ENCODE data around the gene LRIT2. TPM values are rescaled to one million over a fixed set of nuclear protein-coding genes. Genes with fewer than 3 reads are reported as not detected.

LRIT2 gene
- total RNA-seq, 1 experiment from 2014 or later = not detected

DNA sequence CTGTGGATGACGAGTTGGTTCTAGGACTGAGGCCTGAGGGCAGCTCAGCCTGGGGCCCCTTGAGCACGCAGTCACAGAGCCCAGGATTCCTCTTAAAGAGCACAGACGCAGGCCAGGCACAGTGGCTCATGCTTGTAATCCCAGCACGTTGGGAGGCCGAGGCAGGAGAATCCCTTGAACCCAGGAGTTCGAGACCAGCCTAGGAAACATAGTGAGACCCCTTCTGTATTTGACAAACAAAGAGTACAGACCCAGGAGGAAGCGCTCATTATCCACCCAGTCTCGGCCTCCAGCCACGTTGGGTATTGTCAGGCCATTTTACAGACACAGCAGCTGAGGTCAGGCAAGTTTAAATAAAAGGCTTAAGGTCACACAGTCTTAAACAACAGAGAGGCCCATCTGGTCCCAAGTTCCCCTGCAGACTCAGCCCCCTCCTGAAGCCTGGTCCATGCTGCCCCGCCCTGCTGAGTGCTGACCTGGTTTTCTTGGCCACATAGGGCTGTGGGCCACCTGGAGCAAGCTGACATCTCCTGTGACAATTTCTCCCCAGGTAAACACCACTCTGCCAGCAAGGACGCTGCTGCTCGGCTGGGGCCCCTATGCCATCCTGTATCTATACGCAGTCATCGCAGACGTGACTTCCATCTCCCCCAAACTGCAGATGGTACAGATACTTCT lies 32.1 kb upstream of the LRIT2 start:
- Histone ChIP-seq H3K79me1 (ENCODE audit: insufficient read depth, low read depth, low read length, poor library complexity, severe bottlenecking) (no peaks in the 10 kb centered on the region), H3K23me2 (ENCODE audit: insufficient read length, low read depth, low read length, poor library complexity, severe bottlenecking) (no peaks in the 10 kb centered on the region), H4K91ac (ENCODE audit: insufficient read length, low read depth, low read length) (no peak overlapping the region), H3K14ac (ENCODE audit: insufficient read depth, low read length) (no peak overlapping the region; the same call in 1 of the 2 replicates), H3K27ac (ENCODE audit: insufficient read length, low read depth, low read length) (no peak overlapping the region), H2BK120ac (ENCODE audit: low read depth, low read length, poor library complexity, severe bottlenecking) (no peak overlapping the region), H3K18ac (ENCODE audit: insufficient read length, low read depth, low read length) (no peak overlapping the region), H2BK12ac (ENCODE audit: insufficient read length, low read depth, low read length) (no peak overlapping the region), H4K20me1 (ENCODE audit: control insufficient read depth, insufficient read depth, insufficient read length) (no peaks in the 10 kb centered on the region), H2BK15ac (ENCODE audit: low read depth, low read length) (no peak overlapping the region), H2AK5ac (ENCODE audit: insufficient read length, low read length) (no peak overlapping the region), H3K27me3 (ENCODE audit: insufficient read depth, low read length) (no peaks in the 10 kb centered on the region; the same call in 1 of the 2 replicates), H3T11ph (ENCODE audit: low read length) (no peak overlapping the region), H4K8ac (replicated peaks; ENCODE audit: insufficient read length, low read depth, low read length) (no peak overlapping the region), H2AFZ (ENCODE audit: low read length) (no peak overlapping the region), H3K9ac (ENCODE audit: extremely low read depth, insufficient read length, low read length) (no peak overlapping the region), H2BK5ac (ENCODE audit: insufficient read length, low read length) (no peak overlapping the region), H3K9me3 (ENCODE audit: control insufficient read depth, low read depth, low read length) (no peaks in the 10 kb centered on the region), H3K23ac (ENCODE audit: insufficient read length, low read depth, low read length) (no peak overlapping the region), H4K5ac (ENCODE audit: insufficient read length, low read depth, low read length) (no peak overlapping the region), H3K56ac (ENCODE audit: insufficient read length, low read depth, low read length) (no peak overlapping the region), H3K4me2 (ENCODE audit: insufficient read depth, insufficient read length, low read length) (no peak overlapping the region), H3K79me2 (ENCODE audit: insufficient read depth, low read length) (no peaks in the 10 kb centered on the region), H3K4me1 (ENCODE audit: insufficient read depth, low read length) (no peaks in the 10 kb centered on the region), H2BK20ac (ENCODE audit: low read depth, low read length, poor library complexity, severe bottlenecking) (no peak overlapping the region), H3K4ac (ENCODE audit: low read depth, low read length) (no peak overlapping the region)
- Mint-ChIP-seq H3K27me3 (ENCODE audit: low read depth) (peaks cover 36% of the 10 kb centered on the region), H3K27ac (peak overlapping the region in 1 of 3 experiments; percentile 84; a peak in 1 of 7 replicates), H3K4me1 (peaks cover 2 to 3% of the 10 kb centered on the region in 2 experiments; a peak in 2 of 4 replicates), H3K36me3 (ENCODE audit: insufficient read depth in 1 of 3, low read depth in 3 of 3) (no peaks in the 10 kb centered on the region; a peak in 1 of 7 replicates), H3K4me3 (no peak overlapping the region), H3K9me3 (no peaks in the 10 kb centered on the region)
- WGBS (ENCODE audit: extremely low coverage, insufficient read length, low lambda C conversion rate) = no CpG with 5 or more reads among the region's 15 CpGs
- no peak for TF ChIP-seq CTCF (conservative IDR thresholded peaks at IDR 0.05)
- DNase-seq = no peak

Measured in H9 (cell line).